ENCODE results near the gene PCNX2. TPM values are rescaled to one million over a fixed set of nuclear protein-coding genes. Genes with fewer than 3 reads are reported as not detected.

Gene PCNX2
- total and polyA plus RNA-seq, 2 donors (not counting 1 experiment from before 2014, with no cell fraction given): 17.6 to 34.7 TPM

GRCh38 chr1:233078396-233078795, 217.1 kb downstream of the PCNX2 start:
- ChIA-PET POLR2A (no interaction called here), CTCF (no interaction called here)
- peaks cover 0 to 2% of the 10 kb centered on the region in 2 donors for H3K4me1 ChIP-seq (ENCODE audit: control insufficient read depth in 2 of 2, insufficient read depth in 2 of 2, low read length in 2 of 2)
- H3K4me2 ChIP-seq (replicated peaks; ENCODE audit: low read depth, low read length, poor library complexity, severe bottlenecking): no peak overlapping the region
- H3K4me1 Mint-ChIP-seq: peaks cover 4% of the 10 kb centered on the region
- no peaks in the 10 kb centered on the region for H4K20me1 ChIP-seq (ENCODE audit: control insufficient read depth, insufficient read depth, low read length, poor library complexity, severe bottlenecking)
- TF ChIP-seq EZH2 (IDR thresholded peaks at IDR 0.05; ENCODE audit: borderline replicate concordance, insufficient read depth, low read depth, low read length, poor library complexity, severe bottlenecking) (no peak), CTCF (IDR thresholded peaks at IDR 0.05) (no peak)
- no peak overlapping the region for H3K9ac ChIP-seq (ENCODE audit: low read length)
- no peaks in the 10 kb centered on the region for H3K79me2 ChIP-seq (ENCODE audit: control insufficient read depth, insufficient read depth, low read length)
- H3K36me3 ChIP-seq (replicated peaks in 1 of 2; ENCODE audit: control extremely low read depth in 1 of 2, control insufficient read depth in 1 of 2, extremely low read depth in 1 of 2, insufficient read depth in 2 of 2, low read length in 1 of 2): no peaks in the 10 kb centered on the region
- 96% methylated on average over 4 of the region's 6 CpGs for WGBS (ENCODE audit: insufficient coverage)
- ATAC-seq (ENCODE audit: low read depth) (no peak), DNase-seq (no peak)
- intact Hi-C loops (cut with micrococcal nuclease): no loop called here
- no peak overlapping the region for H3K27ac Mint-ChIP-seq
- H3K27ac ChIP-seq (ENCODE audit: low read length in 2 of 2): no peak overlapping the region
- H3K4me3 Mint-ChIP-seq: no peak overlapping the region
- H3K27me3 ChIP-seq (replicated peaks in 1 of 4; ENCODE audit: control extremely low read depth in 1 of 4, control insufficient read depth in 3 of 4, insufficient read depth in 4 of 4, low read length in 3 of 4): no peaks in the 10 kb centered on the region
- H2AFZ ChIP-seq (ENCODE audit: insufficient read depth, low read depth, low read length, poor library complexity, severe bottlenecking): no peak overlapping the region
- H3K4me3 ChIP-seq (ENCODE audit: control extremely low read depth in 1 of 5, extremely low read depth in 1 of 5, insufficient read depth in 1 of 5, low read depth in 2 of 5, low read length in 4 of 5): no peak overlapping the region
- H3K9me3 Mint-ChIP-seq (ENCODE audit: insufficient read depth): no peaks in the 10 kb centered on the region
- no peaks in the 10 kb centered on the region for H3K27me3 Mint-ChIP-seq
- peaks cover 0 to 5% (median 2%) of the 10 kb centered on the region in 3 donors for H3K9me3 ChIP-seq (ENCODE audit: control extremely low read depth in 1 of 3, control insufficient read depth in 2 of 3, insufficient read depth in 1 of 3, low read length in 2 of 3)

GRCh38 chr1:233075915-233076295, 219.6 kb downstream of the PCNX2 start:
- Histone ChIP-seq H3K4me3 (ENCODE audit: control extremely low read depth in 1 of 5, extremely low read depth in 1 of 5, insufficient read depth in 1 of 5, low read depth in 2 of 5, low read length in 4 of 5) (no peak overlapping the region), H3K4me2 (replicated peaks; ENCODE audit: low read depth, low read length, poor library complexity, severe bottlenecking) (no peak overlapping the region), H3K79me2 (ENCODE audit: control insufficient read depth, insufficient read depth, low read length) (no peaks in the 10 kb centered on the region), H3K9ac (ENCODE audit: low read length) (no peak overlapping the region), H3K4me1 (ENCODE audit: control insufficient read depth in 2 of 2, insufficient read depth in 2 of 2, low read length in 2 of 2) (no peaks in the 10 kb centered on the region), H3K9me3 (ENCODE audit: control extremely low read depth in 1 of 3, control insufficient read depth in 2 of 3, insufficient read depth in 1 of 3, low read length in 2 of 3) (peaks cover 1 to 5% (median 2%) of the 10 kb centered on the region in 3 donors), H3K27me3 (replicated peaks in 1 of 4; ENCODE audit: control extremely low read depth in 1 of 4, control insufficient read depth in 3 of 4, insufficient read depth in 4 of 4, low read length in 3 of 4) (no peaks in the 10 kb centered on the region), H3K36me3 (replicated peaks in 1 of 2; ENCODE audit: control extremely low read depth in 1 of 2, control insufficient read depth in 1 of 2, extremely low read depth in 1 of 2, insufficient read depth in 2 of 2, low read length in 1 of 2) (no peaks in the 10 kb centered on the region), H4K20me1 (ENCODE audit: control insufficient read depth, insufficient read depth, low read length, poor library complexity, severe bottlenecking) (no peaks in the 10 kb centered on the region), H2AFZ (ENCODE audit: insufficient read depth, low read depth, low read length, poor library complexity, severe bottlenecking) (no peak overlapping the region), H3K27ac (ENCODE audit: low read length in 2 of 2) (no peak overlapping the region)
- H3K4me1 Mint-ChIP-seq: no peaks in the 10 kb centered on the region
- TF ChIP-seq EZH2 (IDR thresholded peaks at IDR 0.05; ENCODE audit: borderline replicate concordance, insufficient read depth, low read depth, low read length, poor library complexity, severe bottlenecking): no peak
- no peak for TF ChIP-seq CTCF (IDR thresholded peaks at IDR 0.05)
- H3K4me3 Mint-ChIP-seq: no peak overlapping the region
- POLR2A ChIA-PET: no interaction called here
- peaks cover 8% of the 10 kb centered on the region for H3K9me3 Mint-ChIP-seq (ENCODE audit: insufficient read depth)
- WGBS (ENCODE audit: insufficient coverage): no CpG with 5 or more reads among the region's 1 CpG
- no peak for ATAC-seq (ENCODE audit: low read depth)
- H3K27ac Mint-ChIP-seq: no peak overlapping the region
- no peak for DNase-seq
- no peaks in the 10 kb centered on the region for H3K27me3 Mint-ChIP-seq
- intact Hi-C loops (cut with micrococcal nuclease): no loop called here
- CTCF ChIA-PET: no interaction called here

Measured in B cell (primary cell).